ENCODE data around the gene CST5.
"Not testable (repeated sequence)": the region's sequence is repeated elsewhere in the genome, so short reads cannot be mapped to it uniquely, and the experiment has no call there.

Gene CST5, protein sequence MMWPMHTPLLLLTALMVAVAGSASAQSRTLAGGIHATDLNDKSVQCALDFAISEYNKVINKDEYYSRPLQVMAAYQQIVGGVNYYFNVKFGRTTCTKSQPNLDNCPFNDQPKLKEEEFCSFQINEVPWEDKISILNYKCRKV

DNA sequence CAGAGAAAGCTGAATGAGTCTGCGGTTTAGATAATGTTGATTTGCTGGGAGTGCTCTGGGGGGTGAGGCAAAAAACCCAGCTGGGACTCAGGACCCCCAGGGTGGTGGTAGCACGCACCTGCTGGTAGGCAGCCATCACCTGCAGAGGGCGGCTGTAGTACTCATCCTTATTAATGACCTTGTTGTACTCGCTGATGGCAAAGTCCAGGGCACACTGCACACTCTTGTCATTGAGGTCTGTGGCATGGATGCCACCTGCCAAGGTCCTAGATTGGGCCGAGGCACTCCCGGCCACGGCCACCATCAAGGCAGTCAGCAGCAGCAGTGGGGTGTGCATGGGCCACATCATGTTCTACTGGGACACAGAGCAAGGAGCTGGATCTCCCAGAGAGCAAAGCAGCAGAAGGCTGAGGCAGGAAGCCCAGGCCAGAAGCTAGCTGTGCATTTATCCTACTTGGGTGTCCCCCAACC is at the start of gene CST5:
Gene CST5 (minus strand): TSS at position 421 of the 471 bp plus-strand sequence. CDS start 72 bp downstream, at position 349.
- DNase-seq: no peak

DNA sequence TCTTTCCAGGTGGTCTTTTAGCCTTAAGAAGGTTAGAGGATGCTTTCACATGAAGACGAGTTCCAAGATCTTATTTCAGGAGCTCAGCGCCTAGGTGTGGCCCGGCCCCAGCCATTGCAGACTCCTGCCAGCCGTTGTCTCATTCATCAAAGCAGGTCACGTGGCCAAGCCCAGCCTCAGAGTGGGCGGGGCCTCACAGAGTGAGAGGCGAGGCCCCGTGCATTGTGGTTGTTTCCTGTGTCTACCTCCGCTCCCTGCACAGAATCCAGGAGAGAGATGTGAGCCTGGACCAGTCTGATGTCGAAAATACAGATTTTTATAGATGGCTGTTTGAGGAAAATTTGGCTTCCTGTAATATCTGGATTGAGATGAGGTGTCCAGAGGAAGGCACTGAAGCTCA is 49.2 kb upstream of the CST5 start:
- peak; percentile 18 for DNase-seq

DNA sequence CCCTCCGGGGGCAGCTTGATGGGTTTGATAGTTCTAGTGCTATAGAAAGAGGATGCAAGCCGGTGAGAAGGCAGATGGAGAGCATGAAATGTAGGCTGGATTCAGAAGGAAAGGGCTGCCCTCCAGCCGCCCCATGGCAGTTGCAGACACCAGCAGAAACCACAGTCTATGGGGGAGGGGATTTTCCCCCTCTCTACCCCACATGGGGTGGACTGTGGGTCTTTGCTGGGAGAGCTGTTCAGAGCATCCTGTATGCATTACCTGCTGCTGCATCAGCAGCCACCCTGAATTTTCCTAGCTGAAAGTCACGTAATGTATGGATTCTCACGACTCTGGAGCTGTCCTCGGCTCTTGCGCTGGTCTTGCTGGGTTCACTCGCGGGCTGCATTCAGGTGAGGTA is 48.8 kb upstream of the CST5 start:
- DNase-seq: no peak

DNA sequence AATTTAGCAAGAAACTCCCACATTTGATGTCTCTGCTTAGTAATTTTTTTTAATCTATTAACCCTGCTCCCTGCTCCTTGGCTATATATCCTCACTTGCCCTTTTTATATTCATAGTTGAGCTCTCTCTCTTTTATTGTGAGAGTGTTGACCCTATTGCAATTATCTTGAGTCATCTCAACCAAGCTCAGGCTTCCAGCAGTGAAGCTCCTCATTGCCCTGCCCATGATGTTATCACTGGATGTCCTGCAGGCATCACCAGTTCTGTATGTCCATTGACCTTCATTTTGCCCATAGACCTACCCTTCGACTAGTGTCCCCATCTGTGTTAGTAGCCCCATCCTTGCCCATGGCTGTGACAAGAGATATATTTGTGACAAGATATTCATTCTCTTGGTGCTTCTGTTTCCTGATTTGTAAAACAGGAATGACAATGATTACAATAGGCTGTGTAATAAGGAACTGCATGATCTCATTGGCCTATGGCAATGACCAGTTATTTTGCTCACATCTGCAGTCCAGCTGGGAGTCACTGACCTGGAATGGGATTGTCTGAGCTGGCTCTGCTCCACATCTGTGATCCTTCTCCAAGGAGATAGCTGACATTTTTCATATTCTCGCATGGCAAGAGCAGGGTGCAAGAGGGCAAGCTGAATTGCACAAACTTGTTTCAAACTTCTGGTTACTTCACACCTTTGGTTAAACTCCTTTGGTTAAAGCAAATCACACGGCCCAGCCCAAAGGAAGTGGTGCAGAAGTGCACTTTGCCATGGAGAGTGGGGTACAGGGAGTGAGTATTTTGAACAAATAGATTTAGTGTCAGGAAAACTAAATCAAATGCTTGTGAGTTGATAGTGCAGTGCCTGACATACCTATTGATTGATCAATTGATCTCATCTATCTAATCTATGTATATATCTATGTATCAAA is 47.7 kb upstream of the CST5 start:
- DNase-seq: no peak

DNA sequence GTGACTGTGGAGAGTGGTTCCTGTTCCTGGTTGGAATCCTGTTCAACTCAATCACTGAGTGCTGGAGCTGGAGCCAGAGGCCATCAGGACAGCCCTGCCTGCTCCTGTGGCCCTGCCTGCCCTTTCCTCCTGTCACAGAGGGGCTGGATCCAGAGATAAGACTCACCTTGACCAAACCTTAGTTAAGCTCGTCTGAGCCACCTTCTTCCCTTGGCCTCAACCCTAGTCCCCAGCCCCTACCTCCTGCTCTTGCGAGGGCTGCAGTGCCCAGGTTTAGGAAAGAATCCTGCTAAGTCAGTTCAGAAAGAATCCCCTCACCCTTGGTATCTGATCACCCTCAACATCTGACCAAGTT is 47.0 kb upstream of the CST5 start:
- DNase-seq: no peak

DNA sequence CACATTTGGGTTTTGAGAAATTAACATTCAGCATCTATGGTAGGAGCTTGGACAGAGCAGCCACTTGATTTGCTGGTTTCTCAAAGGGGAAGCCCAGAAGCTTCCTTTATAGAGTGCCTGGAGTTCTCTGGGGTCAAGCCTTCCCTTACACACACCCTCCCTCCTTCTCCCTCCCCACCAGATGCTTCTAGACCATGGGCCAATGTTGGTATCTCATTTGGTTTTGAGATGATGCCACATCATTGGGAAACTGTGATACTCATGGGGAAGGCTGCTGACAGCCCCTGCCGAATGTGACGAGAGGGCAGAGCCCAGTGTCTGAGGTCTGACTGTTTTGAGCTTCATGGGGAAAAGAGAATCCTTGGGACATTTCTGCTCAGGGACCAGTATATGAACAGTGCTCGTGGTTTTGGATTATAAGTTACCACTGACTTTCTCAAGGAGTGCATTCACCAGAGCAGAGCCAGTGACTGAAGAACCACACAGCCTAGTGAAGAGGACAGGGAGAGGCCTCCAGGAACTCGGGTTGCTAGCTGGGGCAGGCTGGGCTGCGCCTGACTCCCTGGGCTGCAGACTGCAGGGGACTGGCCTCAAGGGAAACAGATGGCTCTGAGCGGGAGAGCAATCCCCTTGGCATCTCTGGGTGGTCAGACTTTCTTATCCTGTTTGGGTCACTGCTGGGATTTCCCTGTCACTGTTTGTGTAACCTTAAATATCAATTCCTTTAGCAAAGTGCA is 46.4 kb upstream of the CST5 start:
- DNase-seq: no peak

DNA sequence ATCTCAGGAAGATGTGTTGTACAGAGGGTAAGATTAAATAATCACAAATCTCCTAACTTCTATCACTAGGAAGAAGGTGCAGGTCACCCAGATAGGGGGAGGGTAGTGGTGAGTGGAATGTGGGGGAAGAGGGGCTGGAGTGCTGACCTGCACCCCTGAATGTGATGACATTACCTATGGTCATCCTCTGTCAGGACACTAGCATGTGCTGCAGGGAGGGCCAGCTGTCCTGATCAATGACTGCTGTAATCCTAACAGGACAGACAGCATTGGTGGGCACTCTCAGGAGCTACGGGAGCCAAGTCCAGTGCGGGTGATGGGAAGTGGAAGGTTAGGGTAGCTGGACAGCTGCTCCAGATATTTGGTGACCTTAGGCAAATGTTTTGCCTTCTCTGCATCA is 45.2 kb upstream of the CST5 start:
- no peak for DNase-seq

DNA sequence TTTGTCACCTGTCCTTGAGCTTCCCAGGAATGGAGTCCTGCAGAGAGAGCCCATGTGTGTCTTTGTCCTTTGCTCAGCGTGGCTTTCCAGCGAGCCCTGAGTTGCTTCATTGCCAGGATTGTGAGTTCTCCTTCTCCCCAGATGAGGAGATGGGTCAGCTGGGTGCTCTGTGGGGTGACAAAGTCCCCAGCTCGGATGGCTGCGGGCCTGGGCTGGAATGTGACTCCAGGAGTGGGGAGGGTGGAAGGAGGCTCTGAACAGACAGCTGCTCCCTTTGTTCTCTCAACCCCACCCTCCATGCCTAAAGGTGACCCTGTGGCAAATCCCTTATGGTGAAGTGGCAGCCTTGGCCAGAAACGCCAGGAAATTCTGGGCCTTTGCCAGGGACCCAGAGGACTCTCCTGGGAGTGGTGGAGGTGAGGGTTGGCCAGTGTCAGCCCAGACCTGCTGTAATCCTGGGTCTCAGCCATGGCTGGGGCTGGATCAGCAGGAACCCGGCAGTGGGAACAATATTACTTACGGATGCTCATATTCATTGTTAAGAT is 44.4 kb upstream of the CST5 start:
- no peak for DNase-seq

DNA sequence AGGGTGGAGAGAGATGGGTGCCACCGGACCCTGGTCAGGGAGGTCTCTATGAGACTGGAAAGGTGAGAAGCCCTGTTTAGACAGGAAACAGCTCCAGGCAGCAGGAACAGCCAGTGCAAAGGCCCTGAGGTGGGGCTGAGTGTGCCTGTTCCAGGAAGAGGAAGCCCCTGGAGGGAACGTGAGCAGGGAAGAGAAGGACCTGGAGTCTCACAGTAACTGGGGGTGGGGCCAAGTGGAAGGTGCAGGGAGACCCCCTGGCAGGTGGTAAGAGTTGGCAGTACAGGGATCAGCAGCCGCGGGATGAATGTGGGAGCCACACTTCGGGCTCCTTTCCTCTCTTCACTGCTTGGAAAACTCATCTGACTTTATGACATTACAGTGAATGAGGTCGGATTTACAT is 43.8 kb upstream of the CST5 start:
- DNase-seq: no peak

DNA sequence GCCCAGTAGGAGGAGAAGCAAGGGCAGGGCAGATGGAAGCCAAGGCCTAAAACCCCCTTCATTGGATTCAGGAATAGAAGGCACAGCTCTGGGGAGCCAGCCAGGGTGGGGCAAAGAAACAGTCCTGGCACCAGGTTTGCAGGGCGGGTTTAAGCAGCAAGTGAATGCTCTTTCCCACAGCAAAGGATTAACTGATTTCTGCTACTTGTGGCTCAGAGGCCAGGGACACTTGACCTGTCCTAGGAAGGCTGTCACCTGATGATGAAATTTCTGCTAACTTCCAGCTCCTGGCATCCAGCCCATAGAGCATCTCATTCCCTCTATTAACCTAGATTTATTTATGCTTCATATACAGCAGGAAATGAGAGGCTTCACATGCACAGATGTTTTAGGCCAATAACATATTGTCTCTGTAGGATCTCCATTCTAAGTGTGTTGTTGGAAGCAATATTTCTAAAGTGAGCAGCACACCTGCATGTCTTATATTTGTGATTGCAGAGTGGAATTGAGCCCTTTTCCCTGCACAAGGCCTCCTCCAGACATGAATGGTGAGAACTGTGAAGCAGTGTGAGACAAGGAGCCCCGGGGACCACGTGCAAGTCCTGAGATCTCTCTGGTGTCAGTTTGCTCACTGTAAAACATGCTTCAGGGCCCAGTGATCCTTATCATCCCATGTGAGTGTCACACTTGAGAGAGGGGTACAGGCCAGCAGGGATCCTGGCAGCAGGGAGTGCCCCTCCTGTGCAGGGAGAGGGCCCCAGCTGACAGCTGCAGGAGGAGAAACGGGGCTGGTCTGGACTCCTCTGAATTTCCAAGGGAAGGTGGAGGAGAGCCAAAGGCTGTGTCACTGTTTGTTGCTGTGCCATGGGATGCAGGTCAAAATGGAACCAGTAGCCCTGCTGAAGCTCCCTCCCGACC is 41.1 kb upstream of the CST5 start:
- DNase-seq: no peak

DNA sequence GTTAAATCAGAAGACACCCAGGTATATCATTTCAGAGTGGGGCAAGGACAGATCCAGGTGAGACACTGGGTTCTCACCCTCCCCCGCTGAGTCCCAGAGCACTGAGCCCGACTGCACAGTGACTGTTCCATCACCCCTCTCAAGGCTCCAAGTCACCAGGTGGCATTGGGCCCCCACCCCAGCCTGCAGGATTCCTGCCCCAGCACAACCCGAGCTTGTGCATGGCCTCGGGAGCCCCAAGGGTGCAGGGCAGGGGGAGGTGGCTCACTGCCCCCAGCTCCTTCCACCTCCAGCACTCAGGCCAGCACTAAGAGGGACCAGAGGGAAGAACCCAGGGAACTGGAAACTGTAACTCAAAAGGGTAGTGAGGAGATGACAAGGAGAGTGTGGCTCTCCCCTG is 39.3 kb upstream of the CST5 start:
- DNase-seq: no peak

DNA sequence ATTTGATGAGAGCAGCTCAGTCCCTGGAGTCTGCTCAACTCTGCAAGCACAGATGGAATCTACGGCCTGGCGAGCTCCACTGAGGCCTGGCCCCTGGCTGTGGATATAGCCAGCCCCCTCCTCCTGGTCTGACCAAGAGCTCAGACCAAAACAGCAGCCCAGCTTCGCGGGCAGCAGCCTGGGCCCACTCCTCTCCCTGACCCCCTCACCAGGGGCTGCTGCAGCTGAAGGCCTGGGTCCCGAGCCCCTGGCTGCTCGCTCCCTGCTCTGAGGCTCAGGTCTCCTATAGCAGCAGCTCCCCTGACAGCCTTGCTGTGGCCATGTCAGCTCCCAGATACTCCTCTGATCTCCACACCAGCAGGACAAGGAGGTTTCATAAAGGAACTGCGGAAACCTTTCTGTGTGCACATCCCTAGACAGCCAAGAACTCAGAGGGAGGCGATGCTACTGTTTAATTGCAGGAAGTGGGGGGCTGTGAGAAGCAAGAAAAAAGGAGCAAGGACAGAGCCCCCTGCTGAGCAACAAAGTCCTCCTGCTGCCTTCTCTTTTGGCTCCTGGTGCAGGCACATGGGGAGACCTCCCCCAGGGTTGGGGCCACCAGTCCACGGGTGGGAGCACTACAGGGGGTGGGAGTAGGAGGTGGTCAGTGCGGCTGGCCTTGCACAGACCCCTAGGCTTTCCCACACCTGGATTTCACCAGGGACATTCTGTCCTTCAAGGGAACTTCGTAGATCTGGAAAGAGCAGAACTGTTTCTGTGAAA is 38.7 kb upstream of the CST5 start:
- DNase-seq: no peak

DNA sequence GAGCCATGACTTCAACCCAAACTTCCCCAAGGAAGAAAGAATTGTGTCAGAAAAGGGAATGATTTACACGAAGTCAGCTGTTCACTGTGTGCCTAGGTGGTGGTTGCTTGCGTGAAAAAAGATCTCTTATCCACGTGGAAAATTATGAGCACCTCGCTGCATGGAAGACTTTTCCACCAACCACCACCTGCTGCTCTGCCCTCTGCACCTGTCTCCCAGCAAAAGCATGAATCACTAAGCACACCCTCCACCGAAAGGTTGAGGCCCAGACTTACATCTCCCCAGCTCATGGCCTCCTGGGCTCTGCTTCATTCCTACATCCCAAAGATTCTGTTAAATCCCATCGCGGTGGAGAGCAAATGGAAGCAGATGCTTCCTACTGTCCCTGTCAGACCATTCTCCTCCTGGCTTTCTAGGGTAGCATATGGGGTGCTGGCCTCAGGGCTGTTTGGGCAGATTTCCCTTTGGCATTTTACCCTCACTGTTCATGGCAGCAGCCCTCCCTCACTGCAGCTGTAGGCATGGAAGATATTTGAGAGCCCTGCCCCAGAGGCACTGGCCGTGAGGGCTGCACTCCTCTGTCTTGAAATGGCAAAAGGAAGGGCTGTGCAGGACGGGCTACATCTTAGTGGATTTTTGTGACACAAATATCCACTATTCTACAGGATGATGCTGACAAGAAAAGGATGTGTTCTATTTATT is 37.6 kb upstream of the CST5 start:
- DNase-seq: no peak

DNA sequence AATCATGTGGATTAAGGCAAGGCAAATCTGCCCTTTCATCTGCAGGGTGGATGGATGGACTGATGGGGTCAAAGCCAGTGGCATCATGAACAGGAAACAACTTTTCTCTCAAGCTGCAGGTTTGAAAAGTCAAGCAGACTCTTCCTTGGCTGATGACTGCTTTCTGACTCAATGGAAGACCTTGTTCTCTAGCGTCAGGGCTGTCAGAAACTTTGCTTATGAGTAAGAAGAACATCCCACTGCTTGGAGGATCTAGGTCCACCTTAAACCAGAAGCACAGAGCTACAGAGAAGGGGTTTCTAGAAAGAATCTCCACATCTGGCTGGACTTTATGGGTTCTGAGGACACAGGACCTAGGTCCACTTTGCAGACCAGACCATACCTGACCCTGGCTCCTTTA is 36.3 kb upstream of the CST5 start:
- no peak for DNase-seq

DNA sequence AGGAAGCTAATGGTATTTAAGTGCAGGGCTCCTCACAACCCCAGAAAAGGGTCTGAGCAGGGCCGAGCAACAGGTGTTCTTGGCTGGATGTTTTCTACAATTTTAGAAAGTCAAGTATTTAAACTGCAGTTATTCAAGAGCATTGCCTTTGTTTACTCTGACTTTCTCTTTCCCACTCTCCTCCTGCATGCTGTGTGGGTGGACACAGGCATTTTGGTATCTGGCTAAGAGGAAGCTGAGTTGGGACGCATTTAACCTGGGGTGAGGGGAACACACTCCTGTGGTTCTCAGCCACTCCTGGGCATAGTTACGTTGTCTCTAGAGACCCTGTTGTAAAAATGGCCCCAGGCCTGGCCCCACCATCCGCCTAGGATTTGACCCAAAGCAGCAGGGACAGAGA is 34.9 kb upstream of the CST5 start:
- not testable (repeated sequence) for DNase-seq

DNA sequence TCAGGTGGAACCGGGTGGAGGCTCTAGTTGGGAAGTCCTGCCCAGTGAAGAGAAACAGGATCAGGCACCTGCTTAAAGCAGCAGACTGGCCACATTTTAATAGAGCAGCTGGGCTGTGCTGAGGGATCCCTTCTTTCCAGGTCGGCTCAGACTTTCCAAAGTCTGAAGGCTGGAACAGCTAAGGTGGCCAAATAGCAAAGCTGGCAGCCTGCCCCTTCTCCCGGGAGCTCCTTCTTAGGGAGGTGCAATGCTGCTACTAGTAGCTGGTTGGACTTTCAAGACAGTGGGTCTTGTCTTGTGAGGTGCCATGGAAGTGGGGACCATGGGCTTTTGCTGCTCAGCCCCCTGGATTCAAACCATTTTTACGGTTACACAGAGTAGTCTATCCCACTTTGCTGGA is 30.7 kb upstream of the CST5 start:
- no peak for DNase-seq

DNA sequence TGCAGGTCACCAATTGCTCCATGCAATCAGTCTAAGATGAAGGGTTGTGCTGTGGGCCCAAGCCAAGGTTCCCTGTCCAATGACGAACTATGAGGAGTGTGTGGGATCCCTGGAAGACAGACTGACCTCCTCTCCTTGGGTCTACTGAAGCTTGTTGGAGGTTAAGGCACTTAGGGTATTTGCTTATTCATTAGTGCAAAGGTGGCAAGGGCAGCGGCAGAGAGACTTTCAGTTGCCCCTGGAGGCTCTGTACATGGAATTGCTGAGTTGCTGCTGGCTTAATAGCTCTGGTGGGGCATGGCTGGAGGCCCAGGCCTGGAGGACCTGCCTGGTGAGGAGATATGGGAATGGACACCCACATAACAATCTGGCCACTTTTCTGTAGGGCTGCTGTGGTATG is 29.8 kb upstream of the CST5 start:
- no peak for DNase-seq

DNA sequence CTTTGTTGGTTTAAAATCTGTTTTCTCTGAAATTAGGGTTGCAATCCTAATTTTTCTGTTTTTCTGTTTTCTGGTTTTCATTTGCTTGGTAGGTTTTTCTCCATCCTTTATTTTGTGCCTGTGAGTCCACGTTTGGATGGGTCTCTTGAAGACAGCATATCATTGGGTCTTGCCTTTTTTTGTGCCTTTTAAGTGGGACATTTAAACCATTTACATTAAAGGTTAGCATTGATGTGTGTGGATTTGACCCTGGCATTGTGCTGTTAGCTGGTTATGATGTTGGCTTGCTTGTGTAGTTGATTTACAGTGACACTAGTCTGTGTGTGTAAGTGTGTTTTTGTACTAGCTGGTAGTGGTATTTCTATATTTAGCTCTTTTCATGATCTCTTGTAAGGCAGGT is 28.0 kb upstream of the CST5 start:
- no peak for DNase-seq

DNA sequence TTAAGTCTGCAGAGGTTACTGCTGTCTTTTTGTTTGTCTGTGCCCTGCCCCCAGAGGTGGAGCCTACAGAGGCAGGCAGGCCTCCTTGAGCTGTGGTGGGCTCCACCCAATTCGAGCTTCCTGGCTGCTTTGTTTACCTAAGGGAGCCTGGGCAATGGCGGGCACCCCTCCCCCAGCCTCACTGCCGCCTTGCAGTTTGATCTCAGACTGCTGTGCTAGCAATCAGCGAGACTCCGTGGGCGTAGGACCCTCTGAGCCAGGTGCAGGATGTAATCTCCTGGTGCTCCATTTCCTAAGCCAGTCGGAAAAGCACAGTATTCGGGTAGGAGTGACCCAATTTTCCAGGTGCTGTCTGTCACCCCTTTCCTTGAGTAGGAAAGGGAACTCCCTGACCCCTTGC is 22.8 kb upstream of the CST5 start:
- not testable (repeated sequence) for DNase-seq

DNA sequence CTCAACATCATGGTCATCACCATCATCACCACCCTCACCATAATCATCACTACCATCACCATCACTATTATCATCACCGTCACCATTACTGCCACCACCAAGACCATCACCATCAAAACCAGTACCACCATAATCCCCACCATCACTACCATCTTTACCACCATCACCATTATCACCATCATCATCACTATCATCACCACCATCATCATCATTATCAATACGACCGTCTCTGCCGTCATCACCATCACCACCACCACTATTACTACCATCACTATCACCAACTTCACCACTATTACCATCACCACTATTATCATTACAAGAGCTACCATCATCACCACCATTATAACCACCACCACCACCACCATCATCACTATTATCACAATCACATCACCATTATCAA is 11.3 kb upstream of the CST5 start:
- DNase-seq: not testable (repeated sequence)

DNA sequence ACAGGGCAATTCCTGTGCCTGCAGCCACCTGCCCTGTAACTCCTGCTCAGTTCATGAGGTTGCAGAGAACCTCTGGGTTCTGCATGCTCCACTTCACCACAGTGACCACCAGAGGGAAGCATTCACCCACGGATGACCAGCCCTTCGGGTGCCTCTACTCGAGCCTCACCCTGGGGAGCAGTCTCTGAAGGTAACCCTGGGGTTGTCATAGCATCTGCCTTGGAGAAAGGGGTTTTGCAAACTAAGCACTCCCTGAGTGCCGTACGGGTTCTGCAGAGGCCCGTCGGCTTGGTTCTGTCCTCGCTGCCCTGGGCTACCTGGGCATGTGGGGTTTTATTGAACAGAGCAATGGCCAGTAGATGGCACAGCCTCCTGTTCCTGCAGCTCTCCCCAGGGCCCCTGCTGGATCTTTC is 10.2 kb upstream of the CST5 start:
- DNase-seq: peak; percentile 45
